Aorta (tissue), 5 donors: ENCODE data around the gene GRM7. TPM values are rescaled to one million over a fixed set of nuclear protein-coding genes. Genes with fewer than 3 reads are reported as not detected.

Experiments used
- ATAC-seq: fragments of 200-7000 bp; cut with Tn5 transposase; one replicate; pipeline ENCODE4 v1.9.1; 2022; ENCODE audit warnings: moderate library complexity; ENCODE audit not compliant: low FRiP score
- DNase-seq, 2 donors: peaks; one replicate each; pipeline ENCODE4 v3.0.0-alpha.2; 2020
- H3K27ac ChIP-seq, 2 donors: one replicate each; pipeline ENCODE4 v1.5.1; 2013; ENCODE audit warnings: low read length in 2 of 2, mild to moderate bottlenecking in 2 of 2, moderate library complexity in 2 of 2, control low read depth in 1 of 2, inconsistent platforms in 1 of 2, low read depth in 1 of 2
- H3K27me3 ChIP-seq, 2 donors: one replicate each; pipeline ENCODE4 v1.6.1; 2013; ENCODE audit warnings: control low read depth in 1 of 2, low read length in 1 of 2, mild to moderate bottlenecking in 1 of 2, moderate library complexity in 1 of 2; ENCODE audit not compliant: insufficient read depth in 2 of 2, control insufficient read depth in 1 of 2
- H3K36me3 ChIP-seq, 2 donors: one replicate each; pipeline ENCODE4 v1.6.1; 2013; ENCODE audit warnings: control low read depth in 1 of 2, low read length in 1 of 2, mild to moderate bottlenecking in 1 of 2; ENCODE audit not compliant: insufficient read depth in 2 of 2, control insufficient read depth in 1 of 2
- H3K4me1 ChIP-seq, 2 donors: one replicate each; pipeline ENCODE4 v1.6.1; 2013; ENCODE audit warnings: low read length in 2 of 2, control low read depth in 1 of 2, mild to moderate bottlenecking in 1 of 2, moderate library complexity in 1 of 2; ENCODE audit not compliant: insufficient read depth in 2 of 2, control insufficient read depth in 1 of 2
- H3K4me3 ChIP-seq, 2 donors: one replicate each; pipeline ENCODE4 v1.5.1; 2013; ENCODE audit warnings: low read length in 2 of 2, control low read depth in 1 of 2, mild to moderate bottlenecking in 1 of 2
- H3K9me3 ChIP-seq: one replicate; pipeline ENCODE4 v1.6.1; 2013; ENCODE audit warnings: mild to moderate bottlenecking, low read length; ENCODE audit not compliant: control insufficient read depth
- WGBS, 2 donors: extraction: QIAGEN DNeasy Blood & Tissue Kit; methylation state at CpG; one replicate each; pipeline ENCODE4 v1.1.7; 2013; 5-methylcytosine and 5-hydroxymethylcytosine counted together
- intact Hi-C, 2 donors: fragments of 100-400 bp; cut with DNase I; formaldehyde crosslinking; loops; one replicate each; pipeline versions ENCODE4 v1.14.2 to v1.15.0; 2022
- polyA plus RNA-seq, 2 donors: library from polyadenylated mRNA; stranded (reverse); fragments of 200-250 nt; gene quantifications; one replicate each; pipeline ENCODE4 v1.2.3, GENCODE V29; 2013
- total RNA-seq, 2 donors: library from RNA; stranded (reverse); fragmentation: NEBNext Ultra II Directional; extraction: Animal tissue kit (Norgen Biotek cat#: 25700); gene quantifications; one replicate each; pipeline ENCODE4 v1.2.1, GENCODE V29; 2021
- donor health status: healthy with polysubstance abuse.
- donor health status: Bipolar disorder and iron deficiency.
- donor health status: DM: no; HTN: no; CAD: no.
- donor health status: DM: no; HTN: no; CAD: no.
- donor health status: DM: yes; HTN: yes; CAD: no.

The GRM7 gene
- total and polyA plus RNA-seq, 4 donors = 0.10 to 2.5 (median 0.50) TPM

GRCh38 chr3:7193269-7193668 lies 332.4 kb downstream of the GRM7 start:
- Histone ChIP-seq H3K4me1 (peaks cover 0 to 4% of the 10 kb centered on the region in 2 donors), H3K9me3 (no peaks in the 10 kb centered on the region), H3K27me3 (no peaks in the 10 kb centered on the region), H3K36me3 (no peaks in the 10 kb centered on the region), H3K27ac (no peak overlapping the region), H3K4me3 (no peak overlapping the region)
- ATAC-seq = no peak
- intact Hi-C loops = no loop called here
- no peak for DNase-seq

- Histone ChIP-seq H3K27me3 (no peaks in the 10 kb centered on the region), H3K4me1 (no peaks in the 10 kb centered on the region), H3K4me3 (no peak overlapping the region), H3K9me3 (no peaks in the 10 kb centered on the region), H3K27ac (no peak overlapping the region), H3K36me3 (no peaks in the 10 kb centered on the region)
- intact Hi-C loops = no loop called here
- no peak for DNase-seq
- ATAC-seq = no peak
- WGBS, 2 donors = 85 to 89% methylated on average over 6 of the region's 6 CpGs
Observed at GRCh38 chr3:7194071-7194835, 333.3 kb downstream of the GRM7 start.

DNA sequence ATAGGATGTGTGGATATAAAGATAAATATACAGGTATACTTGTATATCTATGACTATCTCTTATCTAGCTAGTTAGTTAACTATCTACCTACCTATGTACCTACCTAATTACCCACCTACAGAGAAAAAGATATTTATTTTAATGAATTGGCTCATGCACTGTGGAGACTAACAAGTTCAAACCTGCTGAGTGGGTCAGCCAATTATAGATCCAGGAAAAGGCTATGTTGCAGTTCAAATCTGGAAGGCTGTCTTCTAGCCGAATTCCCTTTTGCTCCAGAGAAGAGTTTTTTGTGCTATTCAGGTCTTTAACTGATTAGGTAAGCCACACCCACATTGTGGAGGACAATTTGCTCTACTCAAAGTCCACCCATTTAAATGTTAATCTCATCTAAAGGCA lies 335.0 kb downstream of the GRM7 start:
- 91% methylated on average over 1 of the region's 1 CpG for WGBS, 2 donors
- Histone ChIP-seq H3K27ac (no peak overlapping the region), H3K4me3 (no peak overlapping the region), H3K4me1 (no peaks in the 10 kb centered on the region), H3K9me3 (no peaks in the 10 kb centered on the region), H3K36me3 (no peaks in the 10 kb centered on the region), H3K27me3 (no peaks in the 10 kb centered on the region)
- DNase-seq (no peak), ATAC-seq (no peak)
- intact Hi-C loops = no loop called here

- DNase-seq (no peak), ATAC-seq (no peak)
- WGBS, 2 donors = 75 to 85% methylated on average over 2 of the region's 2 CpGs
- H3K36me3 ChIP-seq = no peaks in the 10 kb centered on the region
- intact Hi-C loops = no loop called here
- no peaks in the 10 kb centered on the region for H3K27me3 ChIP-seq
- H3K27ac ChIP-seq = no peak overlapping the region
- no peak overlapping the region for H3K4me3 ChIP-seq
- no peaks in the 10 kb centered on the region for H3K4me1 ChIP-seq
- H3K9me3 ChIP-seq = no peaks in the 10 kb centered on the region
Observed at GRCh38 chr3:7201784-7202183, 340.9 kb downstream of the GRM7 start.

DNA sequence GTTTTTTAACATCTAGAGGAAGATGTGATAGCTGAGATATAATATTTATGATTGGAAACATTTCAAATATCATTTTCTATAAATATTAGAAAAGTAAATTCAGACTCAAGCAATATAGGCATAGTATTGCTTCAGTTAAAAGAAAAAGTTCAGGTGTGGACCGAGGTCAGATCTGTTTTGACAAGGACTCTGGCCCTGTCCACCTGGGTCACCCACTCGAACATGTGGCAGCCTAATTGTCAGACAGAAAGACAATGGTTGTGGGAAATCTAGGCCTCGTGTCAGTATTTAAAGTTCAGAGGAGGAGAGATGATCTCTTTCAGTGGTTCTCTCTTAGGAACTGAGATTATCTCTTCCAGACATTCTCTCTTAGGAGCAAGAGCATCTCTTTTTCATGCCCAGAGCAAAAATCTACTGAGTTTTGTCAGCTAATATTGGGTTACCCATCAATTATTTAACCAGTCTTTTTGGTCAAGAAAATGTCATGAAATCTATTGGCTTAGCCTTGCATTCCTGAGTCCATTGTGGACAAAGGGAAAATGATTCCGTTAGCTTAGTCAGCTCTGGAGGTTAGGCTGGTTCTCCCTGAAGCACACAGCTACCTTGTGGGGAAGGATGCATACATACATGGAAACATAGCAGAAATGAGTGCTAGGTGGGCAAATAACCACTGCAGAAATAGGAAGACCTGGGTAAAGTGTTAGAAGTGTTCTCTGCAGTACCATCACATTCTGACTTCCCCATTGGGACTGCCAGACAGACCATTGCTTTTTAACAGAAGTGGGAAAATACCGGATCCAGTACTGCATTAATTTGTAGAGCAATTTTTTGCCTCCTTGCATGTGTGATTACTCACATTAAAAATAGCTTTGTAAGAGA lies 343.3 kb downstream of the GRM7 start:
- intact Hi-C loops = no loop called here
- no peak overlapping the region for H3K4me3 ChIP-seq
- H3K27me3 ChIP-seq = no peaks in the 10 kb centered on the region
- no peak for ATAC-seq
- WGBS, 2 donors = 92 to 95% methylated on average over 5 of the region's 5 CpGs
- no peaks in the 10 kb centered on the region for H3K9me3 ChIP-seq
- H3K27ac ChIP-seq = no peak overlapping the region
- no peak for DNase-seq
- H3K4me1 ChIP-seq = peaks cover 0 to 1% of the 10 kb centered on the region in 2 donors
- H3K36me3 ChIP-seq = no peaks in the 10 kb centered on the region

DNA sequence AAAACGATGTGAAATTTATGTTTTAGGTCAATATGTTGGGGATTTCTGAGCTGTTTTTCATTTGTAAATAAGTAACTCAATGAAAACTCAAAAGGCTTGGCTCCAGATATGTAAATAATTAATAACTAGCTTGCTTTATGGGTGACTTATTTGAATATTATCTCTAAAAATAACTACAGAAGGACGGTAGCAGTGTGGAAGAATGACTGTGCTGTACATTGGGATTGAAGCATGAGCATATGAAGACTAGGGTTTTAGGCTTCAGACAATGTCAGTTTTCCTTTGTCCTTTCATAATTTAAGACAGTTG lies 343.9 kb downstream of the GRM7 start:
- Histone ChIP-seq H3K27ac (no peak overlapping the region), H3K36me3 (no peaks in the 10 kb centered on the region), H3K9me3 (no peaks in the 10 kb centered on the region), H3K4me1 (peaks cover 0 to 1% of the 10 kb centered on the region in 2 donors), H3K4me3 (no peak overlapping the region), H3K27me3 (no peaks in the 10 kb centered on the region)
- no peak for ATAC-seq
- intact Hi-C loops = no loop called here
- DNase-seq = no peak
- WGBS, 2 donors = 67 to 75% methylated on average over 2 of the region's 2 CpGs

DNA sequence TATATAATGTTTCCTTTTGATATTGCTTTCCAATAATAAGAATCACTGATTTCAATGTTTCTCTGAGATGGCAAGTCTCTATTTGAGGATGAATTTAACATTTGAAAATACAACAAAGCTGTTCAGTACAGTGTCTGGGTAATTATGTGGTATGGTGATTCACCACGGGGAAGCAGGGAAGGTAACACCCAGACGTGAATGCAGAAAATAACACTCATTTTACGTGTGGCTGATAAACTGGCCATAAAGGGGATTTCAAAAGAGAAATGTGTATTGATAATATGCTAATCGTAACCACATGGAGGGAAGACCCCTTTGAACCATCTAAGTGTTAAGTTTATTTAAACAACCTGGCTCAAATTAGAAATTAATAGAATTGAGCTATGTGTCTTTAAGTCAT lies 344.6 kb downstream of the GRM7 start:
- no peak for ATAC-seq
- H3K9me3 ChIP-seq = no peaks in the 10 kb centered on the region
- WGBS, 2 donors = 73 to 77% methylated on average over 4 of the region's 4 CpGs
- H3K4me1 ChIP-seq = peaks cover 0 to 1% of the 10 kb centered on the region in 2 donors
- no peak overlapping the region for H3K27ac ChIP-seq
- H3K27me3 ChIP-seq = no peaks in the 10 kb centered on the region
- H3K4me3 ChIP-seq = no peak overlapping the region
- intact Hi-C loops = no loop called here
- no peak for DNase-seq
- no peaks in the 10 kb centered on the region for H3K36me3 ChIP-seq

DNA sequence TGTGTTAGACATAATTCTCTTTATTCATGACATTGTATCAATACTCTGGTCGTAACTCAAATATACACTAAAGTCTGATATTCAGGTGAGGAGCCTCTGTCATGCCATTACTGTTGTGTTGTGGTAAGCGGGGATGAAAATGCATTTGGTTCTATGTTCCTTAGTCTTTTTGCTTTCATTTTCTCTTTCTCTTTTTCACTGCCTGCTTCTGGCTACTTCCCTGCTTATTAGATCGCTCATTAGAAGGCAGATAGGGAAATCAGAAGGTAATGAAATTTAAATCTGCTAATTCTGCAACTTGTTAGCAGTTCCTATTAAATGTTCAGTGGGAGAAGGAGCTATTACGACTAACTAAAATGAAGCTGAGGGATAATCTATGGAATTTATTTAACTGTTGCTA lies 345.0 kb downstream of the GRM7 start:
- no peak overlapping the region for H3K27ac ChIP-seq
- intact Hi-C loops = no loop called here
- no peaks in the 10 kb centered on the region for H3K36me3 ChIP-seq
- no peaks in the 10 kb centered on the region for H3K27me3 ChIP-seq
- H3K4me3 ChIP-seq = no peak overlapping the region
- DNase-seq (no peak), ATAC-seq (no peak)
- no peaks in the 10 kb centered on the region for H3K9me3 ChIP-seq
- WGBS, 2 donors = 65 to 76% methylated on average over 4 of the region's 4 CpGs
- peaks cover 0 to 1% of the 10 kb centered on the region in 2 donors for H3K4me1 ChIP-seq

DNA sequence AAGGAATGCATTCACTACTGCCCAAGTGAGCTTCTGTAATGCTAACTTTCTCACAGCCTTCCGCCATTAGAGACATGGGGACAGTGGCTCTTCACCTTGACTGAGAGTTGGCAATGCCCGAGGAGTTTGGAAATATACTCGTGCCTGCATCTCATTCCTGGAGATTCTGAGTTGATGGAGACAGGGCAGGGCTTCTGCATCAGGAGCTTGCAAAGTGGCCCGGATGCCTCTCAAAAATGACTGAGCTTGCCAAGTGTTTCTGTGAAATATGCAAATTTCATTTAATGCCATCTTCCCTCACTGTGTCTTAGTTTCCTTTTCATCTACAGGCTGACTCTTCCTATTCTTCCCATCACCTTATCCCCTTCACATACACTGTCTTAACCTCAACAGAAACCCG lies 346.2 kb downstream of the GRM7 start:
- H3K4me1 ChIP-seq = peaks cover 0 to 1% of the 10 kb centered on the region in 2 donors
- H3K27me3 ChIP-seq = no peaks in the 10 kb centered on the region
- ATAC-seq (no peak), DNase-seq (no peak)
- no peak overlapping the region for H3K27ac ChIP-seq
- H3K9me3 ChIP-seq = no peaks in the 10 kb centered on the region
- no peak overlapping the region for H3K4me3 ChIP-seq
- intact Hi-C loops = no loop called here
- H3K36me3 ChIP-seq = no peaks in the 10 kb centered on the region
- WGBS, 2 donors = 87 to 89% methylated on average over 5 of the region's 5 CpGs
